GM23338 (cell line): Measurements from ENCODE around the gene RUNDC3A. TPM values are rescaled to one million over a fixed set of nuclear protein-coding genes. Genes with fewer than 3 reads are reported as not detected.

Experiments
- ATAC-seq: fragments of 200-7000 bp; cut with Tn5 transposase; 3 replicates; pipeline ENCODE4 v1.9.1; 2020
- DNase-seq: peaks from one replicate; pipeline ENCODE4 v3.0.0-alpha.2; 2015; ENCODE audit warnings: low spot score
- H2AFZ ChIP-seq: fragments of 200-600 bp; sonication (generic); 2 replicates; pipeline ENCODE4 v1.8.0; 2016; ENCODE audit warnings: antibody characterized with exemption, mild to moderate bottlenecking, moderate library complexity
- H3F3A ChIP-seq: fragments of 200-600 bp; sonication (generic); replicated peaks from 2 replicates; pipeline ENCODE4 v1.8.0; 2017; ENCODE audit warnings: antibody characterized with exemption, mixed run types, low read depth
- H3K27ac ChIP-seq: fragments of 200-600 bp; sonication (generic); 2 replicates; pipeline ENCODE4 v1.6.1; 2016; ENCODE audit warnings: low read depth
- H3K27me3 ChIP-seq: fragments of 200-600 bp; sonication (generic); 2 replicates; pipeline ENCODE4 v1.8.0; 2016; ENCODE audit warnings: mild to moderate bottlenecking, mixed run types, moderate library complexity; ENCODE audit not compliant: insufficient read depth
- H3K36me3 ChIP-seq: fragments of 200-600 bp; sonication (generic); 2 replicates; pipeline ENCODE4 v1.8.0; 2016; ENCODE audit warnings: mild to moderate bottlenecking; ENCODE audit not compliant: insufficient read depth
- H3K4me1 ChIP-seq: fragments of 200-600 bp; sonication (generic); 2 replicates; pipeline ENCODE4 v1.8.0; 2016; ENCODE audit warnings: mild to moderate bottlenecking, moderate library complexity; ENCODE audit not compliant: insufficient read depth
- H3K4me2 ChIP-seq: fragments of 200-600 bp; sonication (generic); 2 replicates; pipeline ENCODE4 v1.7.1; 2017; ENCODE audit warnings: mixed run types
- H3K4me3 ChIP-seq: fragments of 200-600 bp; sonication (generic); 2 replicates; pipeline ENCODE4 v1.6.1; 2016; ENCODE audit warnings: mixed run types
- H3K79me2 ChIP-seq: fragments of 200-600 bp; sonication (generic); replicated peaks from 2 replicates; pipeline ENCODE4 v1.8.0; 2017; ENCODE audit warnings: mild to moderate bottlenecking; ENCODE audit not compliant: insufficient read depth
- H3K9me2 ChIP-seq: fragments of 200-600 bp; sonication (generic); 2 replicates; pipeline ENCODE4 v1.8.0; 2017; ENCODE audit not compliant: insufficient read depth
- H4K20me1 ChIP-seq: fragments of 200-600 bp; sonication (generic); replicated peaks from 2 replicates; pipeline ENCODE4 v1.8.0; 2017; ENCODE audit warnings: mild to moderate bottlenecking; ENCODE audit not compliant: insufficient read depth
- H3K27ac Mint-ChIP-seq: 2 replicates; pipeline ENCODE4 v1.8.0; 2020; ENCODE audit warnings: inconsistent platforms, mild to moderate bottlenecking, moderate library complexity, mixed read lengths
- H3K27me3 Mint-ChIP-seq: 3 replicates; pipeline ENCODE4 v1.8.0; 2022; ENCODE audit warnings: low read depth, mild to moderate bottlenecking, moderate library complexity, mixed read lengths, inconsistent platforms; ENCODE audit not compliant: insufficient read depth, poor library complexity
- H3K36me3 Mint-ChIP-seq: 3 replicates; pipeline ENCODE4 v1.8.0; 2021; ENCODE audit warnings: low read depth, mild to moderate bottlenecking, inconsistent platforms, moderate library complexity, mixed read lengths
- H3K4me1 Mint-ChIP-seq: 3 replicates; pipeline ENCODE4 v1.8.0; 2020; ENCODE audit warnings: mild to moderate bottlenecking, inconsistent platforms, mixed read lengths
- H3K4me3 Mint-ChIP-seq: 3 replicates; pipeline ENCODE4 v1.8.0; 2021; ENCODE audit warnings: moderate library complexity, mild to moderate bottlenecking, inconsistent platforms, mixed read lengths
- H3K9me3 Mint-ChIP-seq: 3 replicates; pipeline ENCODE4 v1.8.0; 2020; ENCODE audit warnings: moderate library complexity, mild to moderate bottlenecking, inconsistent platforms, mixed read lengths
- EZH2 ChIP-seq: fragments of 200-600 bp; sonication (generic); IDR thresholded peaks from one replicate; pipeline ENCODE4 v1.8.0; 2017; ENCODE audit warnings: antibody characterized with exemption, mild to moderate bottlenecking, low read depth; ENCODE audit not compliant: unreplicated experiment
- EZH2phosphoT487 ChIP-seq: fragments of 200-600 bp; sonication (generic); IDR thresholded peaks from one replicate; pipeline ENCODE4 v1.8.1; 2018; ENCODE audit warnings: antibody characterized with exemption; ENCODE audit not compliant: unreplicated experiment
- JUNB ChIP-seq: IDR thresholded peaks from one replicate; pipeline ENCODE4 v1.6.1; 2016; ENCODE audit warnings: antibody characterized with exemption; ENCODE audit not compliant: unreplicated experiment
- NANOG ChIP-seq: IDR thresholded peaks from 2 replicates; pipeline ENCODE4 v1.6.1; 2016; ENCODE audit warnings: antibody characterized with exemption, borderline replicate concordance
- POLR2AphosphoS5 ChIP-seq: IDR thresholded peaks from 2 replicates; pipeline ENCODE4 v1.6.1; 2016; ENCODE audit warnings: antibody characterized with exemption, low read depth
- ZNF331 ChIP-seq: fragments of 250-450 bp; sonication (Bioruptor Pico); IDR thresholded peaks from 2 replicates; pipeline ENCODE4 v1.5.0; 2020; ENCODE audit warnings: low read depth, mild to moderate bottlenecking, moderate library complexity
- polyA plus RNA-seq: library from polyadenylated mRNA; unstranded; fragments of >200 nt; fragmentation: Nextera tagmentation; extraction: Ambion mirVana; gene quantifications from 2 replicates; pipeline ENCODE4 v1.2.1, GENCODE V29; 2016
- total RNA-seq: library from RNA; depleted of rRNA; stranded (reverse); fragments of >200 nt; shearing (Covaris generic); gene quantifications from 2 replicates; pipeline ENCODE4 v1.2.3, GENCODE V29; 2014
- TF ChIP-seq, protein P1 (sequence below): fragments of 250-450 bp; sonication (Bioruptor Pico); IDR thresholded peaks from 2 replicates; pipeline ENCODE4 v1.5.0; 2020; ENCODE audit warnings: mild to moderate bottlenecking, moderate library complexity
- TF ChIP-seq, protein P2 (sequence below): IDR thresholded peaks from one replicate; pipeline ENCODE4 v1.6.1; 2018; ENCODE audit warnings: antibody characterized with exemption; ENCODE audit not compliant: unreplicated experiment

RUNDC3A gene
- total and polyA plus RNA-seq, 2 experiments from 2014 or later, result 3.7 to 5.5 TPM

DNA sequence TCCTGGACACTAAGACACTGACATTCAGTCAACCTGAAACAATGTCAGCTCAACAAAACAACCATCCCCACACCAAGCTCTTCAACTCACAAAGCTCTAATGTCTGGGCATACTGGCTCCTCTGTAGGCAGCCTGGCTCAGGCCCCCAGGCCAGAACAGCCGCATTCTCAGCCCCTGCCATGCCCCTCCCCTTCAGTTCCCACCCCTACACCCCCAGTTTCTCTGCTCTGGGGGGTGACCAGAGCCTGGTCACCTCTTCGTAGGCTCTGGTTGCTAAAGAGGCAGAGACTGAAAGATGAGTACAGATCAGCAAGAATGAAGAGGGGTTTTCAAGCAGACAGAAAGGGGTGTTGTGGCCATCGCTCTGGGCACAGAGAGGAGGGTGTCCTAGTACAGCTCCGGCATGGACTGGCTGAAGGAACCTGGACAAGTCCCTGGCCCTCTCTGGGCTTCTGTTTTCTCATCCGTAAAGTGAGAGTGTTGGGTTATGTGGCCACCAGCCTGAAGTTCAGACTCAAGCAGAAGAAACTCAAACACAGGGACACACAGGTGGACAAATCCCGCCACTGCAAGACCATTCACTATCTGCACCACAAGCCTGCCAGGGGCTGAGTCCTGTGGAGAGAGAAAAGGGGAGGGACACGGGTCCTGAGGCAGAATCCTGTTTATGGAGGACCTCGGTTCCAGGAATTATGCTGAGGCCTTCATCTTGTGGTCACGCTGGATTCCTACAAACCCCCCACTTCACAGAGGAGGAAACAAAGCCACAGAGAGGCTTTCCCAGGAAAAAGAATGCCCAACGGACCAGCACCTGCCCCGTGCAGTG lies 39.5 kb upstream of the RUNDC3A start (continued):
- TF ChIP-seq, protein P1, sequence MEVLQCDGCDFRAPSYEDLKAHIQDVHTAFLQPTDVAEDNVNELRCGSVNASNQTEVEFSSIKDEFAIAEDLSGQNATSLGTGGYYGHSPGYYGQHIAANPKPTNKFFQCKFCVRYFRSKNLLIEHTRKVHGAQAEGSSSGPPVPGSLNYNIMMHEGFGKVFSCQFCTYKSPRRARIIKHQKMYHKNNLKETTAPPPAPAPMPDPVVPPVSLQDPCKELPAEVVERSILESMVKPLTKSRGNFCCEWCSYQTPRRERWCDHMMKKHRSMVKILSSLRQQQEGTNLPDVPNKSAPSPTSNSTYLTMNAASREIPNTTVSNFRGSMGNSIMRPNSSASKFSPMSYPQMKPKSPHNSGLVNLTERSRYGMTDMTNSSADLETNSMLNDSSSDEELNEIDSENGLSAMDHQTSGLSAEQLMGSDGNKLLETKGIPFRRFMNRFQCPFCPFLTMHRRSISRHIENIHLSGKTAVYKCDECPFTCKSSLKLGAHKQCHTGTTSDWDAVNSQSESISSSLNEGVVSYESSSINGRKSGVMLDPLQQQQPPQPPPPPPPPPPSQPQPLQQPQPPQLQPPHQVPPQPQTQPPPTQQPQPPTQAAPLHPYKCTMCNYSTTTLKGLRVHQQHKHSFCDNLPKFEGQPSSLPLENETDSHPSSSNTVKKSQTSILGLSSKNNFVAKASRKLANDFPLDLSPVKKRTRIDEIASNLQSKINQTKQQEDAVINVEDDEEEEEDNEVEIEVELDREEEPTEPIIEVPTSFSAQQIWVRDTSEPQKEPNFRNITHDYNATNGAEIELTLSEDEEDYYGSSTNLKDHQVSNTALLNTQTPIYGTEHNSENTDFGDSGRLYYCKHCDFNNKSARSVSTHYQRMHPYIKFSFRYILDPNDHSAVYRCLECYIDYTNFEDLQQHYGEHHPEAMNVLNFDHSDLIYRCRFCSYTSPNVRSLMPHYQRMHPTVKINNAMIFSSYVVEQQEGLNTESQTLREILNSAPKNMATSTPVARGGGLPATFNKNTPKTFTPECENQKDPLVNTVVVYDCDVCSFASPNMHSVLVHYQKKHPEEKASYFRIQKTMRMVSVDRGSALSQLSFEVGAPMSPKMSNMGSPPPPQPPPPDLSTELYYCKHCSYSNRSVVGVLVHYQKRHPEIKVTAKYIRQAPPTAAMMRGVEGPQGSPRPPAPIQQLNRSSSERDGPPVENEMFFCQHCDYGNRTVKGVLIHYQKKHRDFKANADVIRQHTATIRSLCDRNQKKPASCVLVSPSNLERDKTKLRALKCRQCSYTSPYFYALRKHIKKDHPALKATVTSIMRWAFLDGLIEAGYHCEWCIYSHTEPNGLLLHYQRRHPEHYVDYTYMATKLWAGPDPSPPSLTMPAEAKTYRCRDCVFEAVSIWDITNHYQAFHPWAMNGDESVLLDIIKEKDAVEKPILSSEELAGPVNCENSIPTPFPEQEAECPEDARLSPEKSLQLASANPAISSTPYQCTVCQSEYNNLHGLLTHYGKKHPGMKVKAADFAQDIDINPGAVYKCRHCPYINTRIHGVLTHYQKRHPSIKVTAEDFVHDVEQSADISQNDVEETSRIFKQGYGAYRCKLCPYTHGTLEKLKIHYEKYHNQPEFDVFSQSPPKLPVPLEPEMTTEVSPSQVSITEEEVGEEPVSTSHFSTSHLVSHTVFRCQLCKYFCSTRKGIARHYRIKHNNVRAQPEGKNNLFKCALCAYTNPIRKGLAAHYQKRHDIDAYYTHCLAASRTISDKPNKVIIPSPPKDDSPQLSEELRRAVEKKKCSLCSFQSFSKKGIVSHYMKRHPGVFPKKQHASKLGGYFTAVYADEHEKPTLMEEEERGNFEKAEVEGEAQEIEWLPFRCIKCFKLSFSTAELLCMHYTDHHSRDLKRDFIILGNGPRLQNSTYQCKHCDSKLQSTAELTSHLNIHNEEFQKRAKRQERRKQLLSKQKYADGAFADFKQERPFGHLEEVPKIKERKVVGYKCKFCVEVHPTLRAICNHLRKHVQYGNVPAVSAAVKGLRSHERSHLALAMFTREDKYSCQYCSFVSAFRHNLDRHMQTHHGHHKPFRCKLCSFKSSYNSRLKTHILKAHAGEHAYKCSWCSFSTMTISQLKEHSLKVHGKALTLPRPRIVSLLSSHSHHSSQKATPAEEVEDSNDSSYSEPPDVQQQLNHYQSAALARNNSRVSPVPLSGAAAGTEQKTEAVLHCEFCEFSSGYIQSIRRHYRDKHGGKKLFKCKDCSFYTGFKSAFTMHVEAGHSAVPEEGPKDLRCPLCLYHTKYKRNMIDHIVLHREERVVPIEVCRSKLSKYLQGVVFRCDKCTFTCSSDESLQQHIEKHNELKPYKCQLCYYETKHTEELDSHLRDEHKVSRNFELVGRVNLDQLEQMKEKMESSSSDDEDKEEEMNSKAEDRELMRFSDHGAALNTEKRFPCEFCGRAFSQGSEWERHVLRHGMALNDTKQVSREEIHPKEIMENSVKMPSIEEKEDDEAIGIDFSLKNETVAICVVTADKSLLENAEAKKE (CRISPR knock-in tag), result no peak

DNA sequence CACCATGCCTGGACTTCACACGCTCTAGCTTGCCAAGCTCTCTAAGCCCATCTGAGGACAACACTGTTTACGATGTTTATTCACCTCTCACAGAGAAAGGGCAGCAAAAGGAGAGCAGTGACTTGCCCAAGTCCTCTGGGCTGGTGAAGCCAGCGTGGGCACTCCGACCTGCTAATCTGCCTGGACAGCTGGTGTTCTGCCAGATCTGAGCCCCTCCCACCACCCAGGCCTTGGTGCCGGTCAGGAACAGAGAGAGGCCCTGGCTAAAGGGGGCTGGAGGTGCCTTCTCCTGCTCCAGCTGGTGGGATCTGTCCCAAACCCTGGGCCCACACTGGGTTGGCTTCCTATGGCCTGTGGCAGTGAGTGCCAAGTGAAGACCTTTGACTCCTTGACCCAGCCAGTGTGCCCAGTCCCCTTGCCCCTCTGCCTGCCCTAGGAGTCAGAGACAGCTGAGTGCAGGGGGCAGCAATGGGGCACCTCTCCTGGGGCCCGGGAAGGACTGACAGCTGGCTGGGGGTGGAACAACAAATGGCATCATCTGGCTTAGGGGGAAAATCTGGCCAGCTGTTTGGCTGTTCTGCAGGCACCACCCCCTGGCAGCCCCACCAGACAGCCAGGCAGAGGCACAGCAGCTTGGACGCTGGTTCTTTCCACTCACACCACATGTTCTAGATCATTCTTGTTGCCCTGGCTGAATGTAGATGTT lies 38.7 kb upstream of the RUNDC3A start:
- Mint-ChIP-seq H3K9me3 (no peaks in the 10 kb centered on the region), H3K36me3 (no peaks in the 10 kb centered on the region), H3K27ac (no peak overlapping the region), H3K4me3 (no peak overlapping the region), H3K27me3 (peaks cover 10% of the 10 kb centered on the region), H3K4me1 (peaks cover 20% of the 10 kb centered on the region)
- no peak overlapping the region for H3K27ac ChIP-seq
- DNase-seq (no peak), ATAC-seq (no peak)
- no peaks in the 10 kb centered on the region for H3K36me3 ChIP-seq
- no peaks in the 10 kb centered on the region for H4K20me1 ChIP-seq
- H2AFZ ChIP-seq, result no peak overlapping the region
- H3K27me3 ChIP-seq, result no peaks in the 10 kb centered on the region
- no peaks in the 10 kb centered on the region for H3F3A ChIP-seq
- H3K9me2 ChIP-seq, result no peaks in the 10 kb centered on the region
- no peak overlapping the region for H3K4me2 ChIP-seq
- H3K79me2 ChIP-seq, result no peaks in the 10 kb centered on the region
- no peak overlapping the region for H3K4me3 ChIP-seq
- peaks cover 7% of the 10 kb centered on the region; the same call in 1 of the 2 replicates for H3K4me1 ChIP-seq
- TF ChIP-seq ZNF331 (CRISPR knock-in tag), result no peak
- TF ChIP-seq POLR2AphosphoS5, result no peak
- TF ChIP-seq NANOG, result no peak
- TF ChIP-seq JUNB, result no peak
- no peak for TF ChIP-seq EZH2phosphoT487
- TF ChIP-seq, protein P2, sequence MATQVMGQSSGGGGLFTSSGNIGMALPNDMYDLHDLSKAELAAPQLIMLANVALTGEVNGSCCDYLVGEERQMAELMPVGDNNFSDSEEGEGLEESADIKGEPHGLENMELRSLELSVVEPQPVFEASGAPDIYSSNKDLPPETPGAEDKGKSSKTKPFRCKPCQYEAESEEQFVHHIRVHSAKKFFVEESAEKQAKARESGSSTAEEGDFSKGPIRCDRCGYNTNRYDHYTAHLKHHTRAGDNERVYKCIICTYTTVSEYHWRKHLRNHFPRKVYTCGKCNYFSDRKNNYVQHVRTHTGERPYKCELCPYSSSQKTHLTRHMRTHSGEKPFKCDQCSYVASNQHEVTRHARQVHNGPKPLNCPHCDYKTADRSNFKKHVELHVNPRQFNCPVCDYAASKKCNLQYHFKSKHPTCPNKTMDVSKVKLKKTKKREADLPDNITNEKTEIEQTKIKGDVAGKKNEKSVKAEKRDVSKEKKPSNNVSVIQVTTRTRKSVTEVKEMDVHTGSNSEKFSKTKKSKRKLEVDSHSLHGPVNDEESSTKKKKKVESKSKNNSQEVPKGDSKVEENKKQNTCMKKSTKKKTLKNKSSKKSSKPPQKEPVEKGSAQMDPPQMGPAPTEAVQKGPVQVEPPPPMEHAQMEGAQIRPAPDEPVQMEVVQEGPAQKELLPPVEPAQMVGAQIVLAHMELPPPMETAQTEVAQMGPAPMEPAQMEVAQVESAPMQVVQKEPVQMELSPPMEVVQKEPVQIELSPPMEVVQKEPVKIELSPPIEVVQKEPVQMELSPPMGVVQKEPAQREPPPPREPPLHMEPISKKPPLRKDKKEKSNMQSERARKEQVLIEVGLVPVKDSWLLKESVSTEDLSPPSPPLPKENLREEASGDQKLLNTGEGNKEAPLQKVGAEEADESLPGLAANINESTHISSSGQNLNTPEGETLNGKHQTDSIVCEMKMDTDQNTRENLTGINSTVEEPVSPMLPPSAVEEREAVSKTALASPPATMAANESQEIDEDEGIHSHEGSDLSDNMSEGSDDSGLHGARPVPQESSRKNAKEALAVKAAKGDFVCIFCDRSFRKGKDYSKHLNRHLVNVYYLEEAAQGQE, result no peak
- no peak for TF ChIP-seq EZH2
